HG03354 (cell line): ENCODE measurements around the gene INSIG2.

Experiments used
- ATAC-seq: cut with Tn5 transposase; IDR thresholded peaks from one replicate; pipeline ENCODE4 v1.9.1; 2021; ENCODE audit warnings: mild to moderate bottlenecking; ENCODE audit not compliant: unreplicated experiment, poor library complexity, severe bottlenecking

INSIG2 gene

GRCh38 chr2:118088051-118089024 is at the start of gene INSIG2:
TSS of gene INSIG2 (plus strand) at chr2:118088471. CDS start at chr2:118096557, 8,086 bp downstream.
- ATAC-seq: peak; percentile 96

DNA sequence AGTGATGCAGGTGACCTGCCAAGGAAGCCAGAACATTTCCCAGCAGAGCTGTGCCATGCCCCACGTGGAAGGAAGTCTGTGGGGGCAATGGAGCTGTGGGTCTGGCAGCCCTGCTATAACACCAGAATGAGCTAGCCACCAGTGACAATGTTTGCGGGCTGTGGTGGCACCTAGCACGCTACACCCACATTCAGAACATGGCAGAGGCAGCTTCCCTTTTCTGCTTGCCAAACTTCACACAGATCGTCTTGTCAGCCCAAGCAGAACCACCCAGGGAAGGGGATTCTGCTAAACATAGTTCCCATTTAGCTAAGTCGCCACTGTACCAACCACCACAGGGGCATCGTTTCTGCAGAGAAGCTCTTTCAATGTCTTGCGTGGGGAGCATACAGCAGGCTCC is 47.4 kb upstream of the INSIG2 start:
- ATAC-seq: no peak

DNA sequence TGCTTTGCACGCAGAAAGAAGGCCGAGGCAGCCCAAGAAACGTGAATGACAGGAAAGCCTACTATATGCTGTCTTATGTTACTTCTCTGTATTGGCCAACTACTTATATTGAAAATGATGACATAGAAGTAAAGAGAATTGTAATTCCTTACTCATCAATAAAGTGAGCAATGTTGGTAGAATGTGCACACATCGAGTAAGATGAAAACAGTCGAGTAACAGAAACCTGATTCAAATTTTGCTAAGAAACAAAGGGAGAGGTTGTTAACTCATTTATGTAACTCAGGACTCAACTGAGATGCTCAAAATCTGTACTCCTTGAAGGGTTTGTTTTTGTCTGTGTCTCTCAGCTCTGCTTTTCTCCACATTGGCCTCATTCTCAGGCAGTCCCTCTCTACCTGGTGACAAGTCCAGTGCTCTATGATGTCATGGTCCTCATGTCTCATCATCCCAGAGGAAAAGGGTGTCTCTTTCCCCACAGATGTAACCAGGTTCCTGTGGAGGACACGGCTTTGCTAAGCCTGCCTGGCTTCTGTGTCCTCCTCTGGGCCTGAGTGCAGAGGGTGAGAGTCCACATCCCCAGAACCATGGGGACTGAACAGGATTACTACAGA is 44.1 kb upstream of the INSIG2 start:
- ATAC-seq: no peak

DNA sequence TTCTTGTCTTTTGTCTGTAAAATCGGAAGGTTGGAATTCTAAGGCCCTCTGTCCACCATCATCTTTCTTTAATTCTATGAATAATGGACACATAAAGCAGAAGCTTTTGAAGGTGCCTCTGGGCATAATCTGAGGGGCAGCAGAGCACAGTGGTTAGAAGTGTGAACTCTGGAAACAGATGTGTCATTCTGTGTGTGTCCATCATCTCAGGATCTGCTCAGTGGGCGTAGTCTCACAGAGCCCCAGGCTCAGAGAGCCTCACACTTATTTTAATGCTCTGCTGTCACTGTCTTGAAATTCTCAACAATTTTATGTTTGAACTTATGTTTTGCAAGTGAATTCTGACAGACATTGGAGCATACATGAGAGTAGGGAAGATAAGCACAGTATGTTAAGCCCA is 43.4 kb upstream of the INSIG2 start:
- no peak for ATAC-seq

DNA sequence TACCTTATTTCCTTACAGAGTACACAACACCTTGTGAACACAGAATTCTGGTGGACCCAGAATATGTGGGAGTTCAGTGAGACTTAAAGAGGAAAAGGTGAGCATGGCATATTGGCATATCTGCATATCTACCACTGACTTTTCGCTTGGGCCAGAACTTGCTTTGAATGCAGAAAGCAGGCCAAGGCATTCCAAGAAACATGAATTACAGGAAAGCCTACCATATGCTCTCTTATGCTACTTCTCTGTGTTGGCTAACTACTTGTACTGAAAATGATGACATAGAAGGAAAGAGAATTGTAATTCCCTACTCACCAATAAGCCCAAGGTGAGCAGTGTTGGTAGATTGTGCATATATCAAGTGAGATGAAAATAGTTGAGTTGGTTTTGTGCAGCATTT is 43.0 kb upstream of the INSIG2 start:
- no peak for ATAC-seq

GRCh38 chr2:118046634-118047210 is 41.5 kb upstream of the INSIG2 start:
- no peak for ATAC-seq

- ATAC-seq: no peak
These were observed 40.9 kb upstream of the INSIG2 start for GRCh38 chr2:118047380-118047826.

GRCh38 chr2:118048401-118048800 is 39.9 kb upstream of the INSIG2 start:
- ATAC-seq: no peak

DNA sequence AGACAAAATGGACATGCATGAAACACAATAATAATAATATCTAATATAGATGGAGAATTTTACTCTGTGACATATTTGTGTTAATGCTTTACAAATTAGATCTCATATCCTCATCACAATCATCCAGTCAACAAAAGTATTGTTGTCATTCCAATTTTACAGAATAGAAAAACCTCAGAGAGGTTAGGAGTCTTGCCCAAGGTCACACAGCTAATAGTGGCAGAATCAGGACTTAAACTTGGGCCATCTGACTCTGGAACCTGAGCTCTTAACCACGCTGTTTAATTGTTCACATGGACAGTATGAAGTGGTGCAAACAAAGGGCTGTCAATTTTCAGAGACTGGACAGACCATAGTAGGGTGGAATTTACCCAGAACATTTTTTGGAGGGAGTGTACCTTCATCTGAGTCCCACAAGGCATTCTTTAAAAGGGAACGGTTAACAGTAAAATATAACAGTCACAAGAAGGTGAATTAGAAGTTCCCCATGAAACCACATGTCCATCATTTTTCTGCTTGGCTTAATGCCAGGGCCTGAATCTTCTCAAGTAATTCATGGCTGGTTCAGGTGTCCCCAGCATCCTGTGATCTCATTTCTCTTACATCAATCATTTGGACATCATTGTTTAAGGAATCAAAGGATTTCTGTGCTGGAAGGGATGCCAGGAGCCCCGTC is 39.0 kb upstream of the INSIG2 start:
- no peak for ATAC-seq

GRCh38 chr2:118049816-118050140 is 38.5 kb upstream of the INSIG2 start:
- no peak for ATAC-seq

- ATAC-seq: no peak
These were observed 37.9 kb upstream of the INSIG2 start for GRCh38 chr2:118050386-118050785.

DNA sequence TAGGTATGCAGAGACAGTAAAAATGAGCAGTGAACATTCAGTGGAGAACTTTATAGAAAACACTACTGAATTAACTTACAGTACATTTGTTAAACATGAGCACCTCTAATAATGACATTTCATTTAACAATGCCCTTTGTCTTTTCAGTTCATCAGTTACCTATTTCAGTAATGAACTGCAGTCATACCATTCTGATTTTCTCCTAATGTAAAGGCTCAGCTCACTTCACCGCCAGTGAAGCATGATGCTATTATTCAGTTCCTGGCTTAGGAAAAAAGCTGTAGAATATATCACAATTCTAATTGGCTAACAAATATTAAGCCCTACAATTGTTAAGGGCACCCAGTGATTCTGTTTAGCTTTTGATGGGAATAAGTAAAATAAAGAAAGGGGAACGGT is 37.3 kb upstream of the INSIG2 start:
- no peak for ATAC-seq

- no peak for ATAC-seq
These were observed 36.4 kb upstream of the INSIG2 start for GRCh38 chr2:118051826-118052358.

DNA sequence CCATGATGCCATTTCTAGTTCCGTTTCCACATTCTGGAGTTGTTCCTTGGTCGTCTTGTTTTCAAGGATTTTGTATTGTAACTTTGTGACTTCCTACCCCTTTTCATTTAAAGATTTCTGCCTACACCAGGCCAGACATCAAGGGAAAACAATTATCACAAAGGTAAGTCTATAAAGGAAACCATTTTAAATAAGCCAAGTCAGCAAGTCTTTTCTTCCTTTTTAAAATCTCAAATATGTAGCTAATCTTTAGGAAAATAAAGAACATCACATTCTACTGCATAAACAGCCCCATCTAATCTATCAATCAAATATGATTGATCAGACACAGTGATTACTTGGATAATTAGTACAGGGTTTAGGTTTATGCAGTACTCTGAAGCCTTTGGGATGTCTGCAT is 35.8 kb upstream of the INSIG2 start:
- ATAC-seq: no peak

GRCh38 chr2:118053681-118054080 is 34.6 kb upstream of the INSIG2 start:
- ATAC-seq: no peak

- ATAC-seq: no peak
These were observed 33.9 kb upstream of the INSIG2 start for GRCh38 chr2:118054213-118055008.

DNA sequence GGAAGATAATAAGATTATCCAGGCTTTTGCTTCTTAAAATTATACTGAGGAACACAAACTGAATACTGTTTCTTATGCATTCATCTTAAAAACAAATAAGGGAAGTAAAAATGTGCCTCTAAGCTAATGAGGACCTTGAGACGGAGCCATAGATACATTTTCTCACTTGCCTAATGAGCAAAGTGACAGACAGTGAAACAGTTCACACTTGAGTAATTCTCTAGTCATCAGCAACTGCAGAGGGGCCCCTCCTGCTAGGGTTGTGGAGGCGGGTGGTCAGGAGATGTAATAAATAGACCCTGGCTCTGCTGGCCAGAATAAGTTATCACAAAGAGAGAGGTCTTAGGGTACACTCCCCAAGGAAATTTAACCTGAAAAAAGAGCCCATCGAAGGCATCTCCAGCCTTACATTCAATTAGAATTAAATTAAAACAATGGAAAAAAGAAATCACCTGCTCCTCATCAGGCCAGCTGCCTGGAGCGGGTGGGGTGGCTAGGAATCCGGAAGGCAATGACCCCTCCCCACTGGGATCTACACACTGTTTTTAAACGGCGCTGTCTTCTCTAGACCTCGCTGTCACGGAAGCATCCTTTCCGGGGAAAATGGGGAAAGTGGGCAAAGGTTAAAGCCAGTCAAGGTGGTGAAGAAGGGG is 32.6 kb upstream of the INSIG2 start:
- ATAC-seq: peak; percentile 82

- peak; percentile 93 for ATAC-seq
These were observed 32.1 kb upstream of the INSIG2 start for GRCh38 chr2:118056165-118056534.

GRCh38 chr2:118056801-118057200 is 31.5 kb upstream of the INSIG2 start:
- ATAC-seq: no peak
